Stimulated activated CD4-positive, alpha-beta T cell treated with anti-CD3 and anti-CD28 coated beads, Interleukin-1b, Interleukin-23, amount 100 ng/mL, for 48 hours (primary cell): ENCODE measurements around the gene PRSS56.
A peak's percentile ranks its signal among the peaks of the same experiment; 100 is the strongest.
"Not testable (repeated sequence)": the region's sequence is repeated elsewhere in the genome, so short reads cannot be mapped to it uniquely, and the experiment has no call there.

ENCODE experiments used
- DNase-seq: peaks from one replicate; pipeline ENCODE4 v3.0.0-alpha.2; 2020

The PRSS56 gene

DNA sequence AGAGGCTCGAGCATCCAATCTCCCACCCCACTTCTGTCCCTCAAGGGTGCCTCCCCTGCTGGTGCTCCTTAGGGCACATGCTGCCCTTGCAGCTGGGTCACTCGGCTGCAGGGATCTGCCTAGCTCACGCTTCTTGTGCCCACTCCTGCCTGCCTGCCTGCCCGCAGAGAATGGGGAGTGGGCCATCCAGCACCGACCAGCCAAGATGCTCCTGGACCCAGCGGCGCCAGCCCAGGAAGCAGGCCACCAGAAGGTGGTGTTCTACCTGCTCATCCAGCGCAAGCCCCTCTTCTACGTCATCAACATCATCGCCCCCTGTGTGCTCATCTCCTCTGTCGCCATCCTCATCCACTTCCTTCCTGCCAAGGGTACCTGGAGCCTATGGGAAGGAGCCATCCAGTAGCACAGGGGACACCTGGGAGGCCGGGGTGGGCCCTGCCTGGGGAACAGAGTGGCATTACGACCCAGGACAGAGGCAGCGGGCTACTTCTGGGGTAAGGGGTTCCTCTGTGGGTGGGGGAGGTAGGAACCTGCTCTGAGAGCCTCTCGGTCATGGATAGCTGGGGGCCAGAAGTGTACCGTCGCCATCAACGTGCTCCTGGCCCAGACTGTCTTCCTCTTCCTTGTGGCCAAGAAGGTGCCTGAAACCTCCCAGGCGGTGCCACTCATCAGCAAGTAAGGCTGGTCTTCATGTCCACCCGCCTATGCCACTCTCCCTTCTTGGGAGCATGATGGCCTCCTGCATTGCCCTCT lies 22.7 kb downstream of the PRSS56 start:
- no peak for DNase-seq

DNA sequence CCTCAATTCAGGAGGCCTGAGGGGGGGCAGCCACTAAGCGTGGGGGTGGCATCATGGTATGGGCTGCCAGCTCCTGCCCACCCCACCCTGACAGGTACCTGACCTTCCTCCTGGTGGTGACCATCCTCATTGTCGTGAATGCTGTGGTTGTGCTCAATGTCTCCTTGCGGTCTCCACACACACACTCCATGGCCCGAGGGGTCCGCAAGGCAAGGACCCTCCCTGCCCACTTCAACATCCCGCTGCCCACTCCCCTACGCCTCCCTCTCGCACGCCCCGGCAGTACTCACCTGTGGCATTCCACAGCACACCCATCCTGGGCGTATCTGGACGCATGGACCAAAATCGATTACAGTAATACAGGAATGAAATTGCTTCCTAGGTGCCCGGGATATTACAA lies 23.3 kb downstream of the PRSS56 start:
- DNase-seq: no peak

DNA sequence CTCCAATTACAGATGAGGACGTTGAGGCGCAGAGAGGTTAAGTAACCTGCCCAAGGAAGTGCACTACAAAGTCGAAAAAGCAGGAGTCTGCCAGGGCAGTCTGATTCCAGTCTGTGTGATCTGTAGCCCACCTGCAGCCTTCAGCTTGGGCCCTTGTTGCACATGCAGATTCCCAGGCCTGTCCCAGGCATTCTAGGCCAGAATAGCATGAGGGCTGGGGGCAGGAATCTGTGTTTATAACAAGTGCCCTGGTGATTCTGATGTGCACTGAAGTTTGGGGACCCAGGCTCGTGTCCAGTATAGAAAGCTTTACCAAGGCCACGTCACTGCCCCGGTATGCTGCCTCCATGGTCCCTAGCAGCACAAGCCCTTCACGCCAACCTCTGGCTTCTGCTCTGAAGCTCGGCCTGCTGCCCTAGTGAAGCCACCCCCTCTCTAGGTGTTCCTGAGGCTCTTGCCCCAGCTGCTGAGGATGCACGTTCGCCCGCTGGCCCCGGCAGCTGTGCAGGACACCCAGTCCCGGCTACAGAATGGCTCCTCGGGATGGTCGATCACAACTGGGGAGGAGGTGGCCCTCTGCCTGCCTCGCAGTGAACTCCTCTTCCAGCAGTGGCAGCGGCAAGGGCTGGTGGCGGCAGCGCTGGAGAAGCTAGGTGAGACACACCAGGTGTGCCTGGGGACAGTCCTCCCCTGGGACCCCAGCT lies 23.9 kb downstream of the PRSS56 start:
- no peak for DNase-seq

DNA sequence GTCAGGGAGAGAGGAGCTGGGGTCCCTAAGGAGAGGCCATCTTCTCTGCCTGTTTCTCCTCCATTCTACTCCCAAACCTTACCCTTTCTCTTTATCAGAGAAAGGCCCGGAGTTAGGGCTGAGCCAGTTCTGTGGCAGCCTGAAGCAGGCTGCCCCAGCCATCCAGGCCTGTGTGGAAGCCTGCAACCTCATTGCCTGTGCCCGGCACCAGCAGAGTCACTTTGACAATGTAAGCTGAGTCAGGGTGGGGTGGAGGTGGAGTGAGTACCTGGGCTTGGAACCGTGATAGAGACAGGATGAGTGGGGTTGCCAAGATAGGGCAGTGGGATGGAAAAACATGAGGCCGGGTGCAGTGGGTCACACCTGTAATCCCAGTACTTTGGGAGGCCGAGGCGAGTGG lies 24.5 kb downstream of the PRSS56 start:
- no peak for DNase-seq

DNA sequence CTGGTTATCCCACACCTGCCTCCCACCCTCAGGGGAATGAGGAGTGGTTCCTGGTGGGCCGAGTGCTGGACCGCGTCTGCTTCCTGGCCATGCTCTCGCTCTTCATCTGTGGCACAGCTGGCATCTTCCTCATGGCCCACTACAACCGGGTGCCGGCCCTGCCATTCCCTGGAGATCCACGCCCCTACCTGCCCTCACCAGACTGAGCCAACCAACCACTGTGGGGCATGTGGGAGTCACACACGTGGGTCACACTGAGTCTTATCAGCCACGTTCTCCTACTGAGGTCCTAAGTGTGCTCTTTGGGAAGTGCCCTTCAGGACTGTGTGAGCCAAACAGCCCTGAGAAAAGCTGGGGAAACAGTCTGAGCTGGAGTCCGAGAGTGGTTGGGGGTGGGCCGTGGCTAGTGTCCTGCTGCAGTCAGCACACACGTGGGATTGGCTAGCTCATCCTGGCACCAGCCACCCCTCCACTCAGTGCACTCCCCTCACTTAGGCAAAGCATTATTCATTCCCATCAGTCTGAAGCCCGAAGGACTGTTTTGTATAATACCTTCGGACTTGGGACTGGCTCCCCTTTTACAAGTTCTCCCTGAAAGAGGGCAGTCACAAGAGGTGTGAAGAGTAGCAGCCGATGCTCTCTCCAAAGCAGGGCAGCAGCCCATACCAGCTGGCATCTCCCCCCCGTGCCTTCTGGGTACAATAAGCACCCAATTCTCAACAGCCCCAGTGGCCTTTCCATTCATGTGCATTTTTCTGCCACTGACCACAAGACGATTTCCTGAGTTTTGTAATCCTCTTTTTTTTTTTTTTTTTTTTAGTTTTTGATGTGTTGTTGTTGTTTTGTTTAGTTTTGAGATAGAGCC lies 25.6 kb downstream of the PRSS56 start:
- no peak for DNase-seq

DNA sequence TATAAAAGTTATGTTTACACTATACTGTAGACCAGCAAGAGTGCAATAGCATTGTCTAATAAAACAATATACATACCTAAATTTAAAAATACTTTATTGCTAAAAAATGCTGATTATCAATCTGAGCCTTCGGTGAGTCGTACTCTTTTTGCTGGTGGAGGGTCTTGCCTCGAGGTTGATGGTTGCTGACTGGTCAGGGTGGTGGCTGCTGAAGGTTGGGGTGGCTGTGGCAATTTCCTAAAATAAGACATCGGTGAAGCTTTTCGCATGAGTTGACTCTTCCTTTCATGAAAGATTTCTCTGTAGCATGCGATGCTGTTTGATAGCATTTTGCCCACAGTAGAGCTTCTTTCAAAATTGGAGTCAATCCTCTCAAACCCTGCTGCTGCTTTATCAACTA lies 27.8 kb downstream of the PRSS56 start:
- DNase-seq: no peak

DNA sequence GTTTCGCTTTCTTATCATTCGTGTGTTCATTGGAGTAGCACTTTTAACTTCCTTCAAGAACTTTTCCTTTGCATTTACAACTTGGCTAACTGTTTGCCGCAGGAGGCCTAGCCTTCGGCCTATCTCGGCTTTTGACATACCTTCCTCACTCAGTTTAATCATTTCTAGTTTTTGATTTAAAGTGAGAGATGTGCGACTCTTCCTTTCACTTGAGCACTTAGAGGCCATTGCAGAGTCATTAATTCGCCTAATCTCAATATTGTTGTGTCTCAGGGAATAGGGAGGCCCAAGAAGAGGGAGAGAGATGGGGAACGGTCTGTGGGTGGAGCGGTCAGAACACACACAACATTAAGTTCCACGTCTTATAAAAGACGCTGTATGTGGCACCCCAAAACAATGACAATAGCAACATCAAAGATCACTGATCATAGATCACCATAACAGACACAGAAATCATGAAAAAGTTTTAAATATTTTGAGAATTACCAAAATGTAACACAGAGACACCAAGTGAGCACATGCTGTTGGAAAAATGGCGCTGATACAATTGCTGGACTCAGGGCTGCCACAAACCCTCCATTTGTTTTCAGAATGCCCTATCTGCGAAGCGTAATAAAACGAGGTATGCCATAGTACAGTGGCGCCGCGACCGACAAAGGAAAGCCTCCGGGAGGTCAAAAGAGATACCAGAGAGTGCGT lies 29.6 kb downstream of the PRSS56 start:
- no peak for DNase-seq

DNA sequence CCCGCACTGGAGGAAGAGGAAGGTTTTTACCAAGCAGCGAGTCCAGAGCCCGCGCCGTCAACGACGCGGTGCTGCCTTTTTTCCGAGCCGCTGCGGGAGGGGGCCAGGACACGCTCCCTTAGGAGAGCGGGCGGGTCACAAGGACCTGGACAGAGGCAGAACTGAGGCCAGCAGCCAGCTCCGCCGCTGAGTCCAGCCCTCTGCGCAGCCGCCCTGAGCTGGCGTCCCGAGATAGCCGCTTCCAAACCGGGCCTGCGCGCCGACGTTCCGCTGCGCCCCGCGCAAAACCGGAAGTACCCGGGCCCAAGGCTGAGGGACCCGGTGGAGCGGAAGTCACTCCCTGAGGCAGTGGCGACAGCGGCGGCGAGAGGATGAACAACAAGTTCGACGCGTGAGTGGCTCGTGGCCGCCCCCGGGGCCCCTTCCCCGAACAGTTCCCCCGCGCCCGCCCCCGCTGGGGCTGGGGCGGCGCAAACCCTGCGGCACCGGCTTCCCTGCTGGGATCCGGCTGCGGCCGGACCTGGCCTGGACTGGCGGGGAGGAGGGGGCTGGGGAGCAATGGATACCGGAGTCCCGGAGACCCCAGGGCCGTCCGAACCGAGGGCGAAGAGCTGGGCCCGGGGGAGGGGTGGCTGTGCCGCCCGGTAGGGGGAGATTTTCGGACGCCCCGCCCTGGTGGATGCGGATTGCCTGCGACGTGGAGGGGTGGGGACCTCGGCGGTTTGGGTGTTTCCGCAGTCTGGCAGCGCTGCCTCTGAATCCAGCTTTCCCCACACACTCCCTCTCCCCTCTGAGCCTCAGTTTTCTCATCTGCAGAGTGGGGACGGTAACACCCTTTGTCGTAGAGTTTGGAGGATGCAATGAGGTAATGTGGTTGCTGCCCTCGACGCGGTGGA lies 30.4 kb downstream of the PRSS56 start, which contains the start of the genes EIF4E2 and TIGD1:
TSS of gene EIF4E2 (plus strand) at position 336 of the 896 bp plus-strand sequence. CDS start at position 372, 36 bp downstream.
TSS of gene TIGD1 (minus strand) at position 204 of the 896 bp plus-strand sequence. CDS start 675 bp downstream, outside the sequence.
- DNase-seq: peak; percentile 95

DNA sequence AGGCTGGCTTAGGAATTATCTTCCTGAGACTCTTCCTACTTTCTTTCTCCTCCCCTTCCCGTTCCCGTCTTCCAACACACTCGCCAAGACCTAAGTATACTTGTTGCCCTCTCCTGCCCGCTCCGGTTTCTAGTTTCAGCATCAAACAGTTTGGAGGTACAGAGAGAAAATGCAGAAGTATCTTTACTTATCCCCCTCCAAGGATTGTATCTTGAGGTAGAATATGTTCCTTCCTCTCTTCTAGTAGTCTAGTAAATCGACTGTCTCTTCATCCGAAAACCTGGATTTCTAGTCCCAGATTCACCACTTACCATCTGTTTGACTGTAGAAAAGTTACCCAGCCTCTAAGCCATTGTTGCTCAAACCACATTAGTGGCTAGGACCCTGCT lies 31.1 kb downstream of the PRSS56 start:
- no peak for DNase-seq

DNA sequence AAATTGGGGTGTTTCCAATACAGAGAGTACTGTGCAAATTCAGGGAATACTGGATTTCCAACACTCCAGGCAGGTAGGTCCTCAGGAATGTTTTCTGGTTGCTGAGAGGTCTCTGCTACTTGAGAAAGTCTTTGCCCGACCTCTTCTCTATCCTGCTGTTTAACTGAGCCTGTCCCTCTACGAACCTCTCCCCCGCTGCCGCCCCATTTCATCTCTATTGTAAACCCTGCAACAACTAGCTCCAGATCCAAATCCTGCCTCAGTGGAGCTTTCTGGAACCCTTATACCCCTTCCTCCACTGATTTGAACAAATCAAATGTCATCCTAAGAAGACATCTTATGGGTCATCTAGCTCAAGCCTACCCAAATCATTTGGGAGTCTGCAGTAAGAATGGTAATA lies 31.6 kb downstream of the PRSS56 start:
- no peak for DNase-seq

DNA sequence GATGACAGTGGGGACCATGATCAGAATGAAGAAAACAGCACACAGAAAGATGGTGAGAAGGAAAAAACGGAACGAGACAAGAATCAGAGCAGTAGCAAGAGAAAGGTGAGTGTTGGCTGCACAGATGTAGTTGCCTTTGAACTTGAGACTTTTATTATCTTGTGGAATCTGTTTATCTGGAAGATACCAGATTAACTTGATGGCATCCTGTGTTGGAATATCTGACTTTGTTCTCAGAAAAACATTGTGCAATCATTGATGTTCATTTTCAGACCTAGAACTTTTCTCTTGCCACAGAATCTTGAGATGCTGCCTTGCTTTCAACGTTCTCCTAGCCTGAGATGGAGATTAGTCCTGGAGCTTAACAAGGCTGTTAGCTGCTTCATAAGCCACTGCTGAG lies 36.2 kb downstream of the PRSS56 start:
- DNase-seq: no peak

DNA sequence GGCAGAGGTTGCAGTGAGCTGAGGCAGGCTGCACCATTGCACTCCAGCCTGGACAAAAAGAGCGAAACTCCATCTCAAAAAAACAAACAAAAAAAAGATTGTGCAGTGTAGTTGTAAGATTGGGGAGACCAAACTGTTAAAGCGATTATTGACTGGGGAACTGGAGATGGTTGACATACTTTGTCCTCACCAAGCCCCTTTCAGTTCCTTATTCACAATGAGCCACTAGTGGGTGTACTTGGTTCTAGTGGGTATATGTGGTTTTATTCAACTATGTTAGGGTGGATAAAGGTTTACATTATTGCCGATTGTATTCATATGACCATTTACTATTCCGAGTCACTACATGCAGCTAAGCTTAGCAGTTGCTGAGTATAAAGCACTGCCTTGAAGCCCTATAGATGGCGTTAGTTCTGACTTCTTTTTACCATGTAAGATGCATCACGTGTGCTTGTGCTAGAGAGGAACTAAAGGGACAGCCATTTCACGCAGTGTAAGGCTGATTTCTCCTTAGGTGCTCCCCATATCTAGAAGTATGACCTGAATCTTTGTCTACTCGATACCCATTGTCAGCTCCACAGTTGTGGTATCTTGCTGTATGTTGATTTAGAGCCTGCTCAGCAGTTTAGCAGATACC lies 42.4 kb downstream of the PRSS56 start:
- no peak for DNase-seq

DNA sequence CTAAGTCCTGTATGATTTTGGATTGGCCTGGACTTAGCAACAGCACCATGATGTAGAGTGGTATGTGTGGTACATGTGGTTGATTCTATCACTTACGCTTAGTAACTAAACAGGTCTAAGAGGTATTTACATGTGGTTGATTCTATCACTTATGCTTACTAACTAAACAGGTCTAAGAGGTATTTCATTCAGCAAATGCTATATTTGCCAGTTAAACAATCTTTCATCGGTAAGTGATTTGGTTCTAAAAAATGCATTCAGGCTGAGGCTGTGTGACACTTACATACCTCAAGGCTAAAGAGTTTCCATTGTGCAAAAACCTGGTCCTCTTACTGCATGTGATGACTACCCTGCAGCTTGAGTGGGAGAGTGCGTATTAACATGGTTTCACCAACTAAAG lies 43.4 kb downstream of the PRSS56 start:
- DNase-seq: no peak

DNA sequence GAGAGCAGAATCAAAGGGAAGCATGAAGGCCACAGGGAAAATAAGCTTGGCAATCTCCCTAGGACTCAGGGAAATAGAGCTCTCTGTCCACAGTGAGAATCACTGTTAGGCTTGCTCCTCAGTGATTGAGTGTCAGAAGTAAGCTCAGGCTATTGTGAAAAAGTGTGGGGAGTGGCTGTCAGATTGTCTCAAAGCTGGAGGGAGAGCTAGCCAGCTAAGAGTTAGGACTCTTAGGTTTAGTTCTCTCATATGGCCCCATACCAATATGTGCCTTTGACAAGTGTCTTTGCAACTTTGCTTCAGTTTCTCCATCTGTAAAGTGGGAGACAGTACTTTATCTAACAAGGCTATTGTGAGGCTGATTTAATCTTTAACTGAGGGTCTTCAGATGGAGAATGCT lies 47.5 kb downstream of the PRSS56 start:
- DNase-seq: no peak

DNA sequence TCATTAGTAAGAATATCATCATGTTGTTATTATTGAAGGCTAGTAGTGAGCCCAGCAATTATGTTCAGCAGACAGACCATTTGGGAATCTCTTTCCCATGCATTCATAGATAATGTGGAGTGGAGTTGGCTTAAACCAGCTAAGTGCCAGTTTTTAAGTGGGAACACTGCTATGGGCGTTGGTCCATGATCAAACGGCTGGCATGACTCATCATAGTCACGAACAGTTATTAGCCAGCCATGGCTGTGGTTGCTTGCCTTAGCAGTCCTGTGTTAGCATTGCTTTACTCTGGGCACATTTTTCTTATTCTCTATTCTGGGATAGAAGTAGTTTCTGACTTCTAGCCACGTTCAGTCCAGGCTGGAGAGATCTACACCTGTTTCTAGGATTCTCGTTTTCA lies 48.0 kb downstream of the PRSS56 start:
- no peak for DNase-seq

DNA sequence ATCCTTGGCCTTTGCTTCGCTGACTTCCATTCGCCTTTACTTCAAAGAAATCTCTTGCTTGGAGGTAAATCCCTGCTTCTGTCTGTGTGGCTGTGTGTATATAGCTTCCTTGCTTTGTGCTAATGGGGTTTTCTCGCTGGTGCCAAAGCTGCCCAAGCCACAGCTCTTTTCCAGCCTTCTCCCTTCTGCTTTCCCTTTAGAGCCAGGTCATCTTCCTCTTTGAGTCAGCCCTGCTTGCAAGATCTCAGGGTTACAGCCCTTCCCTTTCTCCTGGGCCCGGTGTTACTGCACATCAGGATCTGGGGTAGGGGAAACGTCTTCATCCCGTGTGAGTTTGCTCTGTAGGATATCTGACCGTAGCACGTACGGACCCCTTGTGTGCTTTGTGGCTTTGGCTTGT lies 49.4 kb downstream of the PRSS56 start:
- no peak for DNase-seq

DNA sequence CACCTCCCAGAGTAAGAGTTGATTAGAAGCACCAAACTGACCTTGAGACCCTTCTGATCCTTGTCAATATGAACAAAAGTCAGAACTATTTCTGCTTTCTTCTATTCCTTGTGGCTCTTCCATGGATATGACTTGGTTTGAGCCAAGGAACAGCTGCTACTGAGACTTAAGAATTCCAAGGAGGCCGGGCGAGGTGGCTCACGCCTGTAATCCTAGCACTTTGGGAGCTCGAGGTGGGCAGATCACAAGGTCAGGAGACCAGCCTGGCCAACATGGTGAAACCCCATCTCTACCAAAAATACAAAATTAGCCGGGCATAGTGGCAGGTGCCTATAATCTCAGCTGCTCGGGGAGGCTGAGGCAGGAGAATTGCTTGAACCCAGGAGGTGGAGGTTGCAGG lies 50.3 kb downstream of the PRSS56 start:
- not testable (repeated sequence) for DNase-seq

DNA sequence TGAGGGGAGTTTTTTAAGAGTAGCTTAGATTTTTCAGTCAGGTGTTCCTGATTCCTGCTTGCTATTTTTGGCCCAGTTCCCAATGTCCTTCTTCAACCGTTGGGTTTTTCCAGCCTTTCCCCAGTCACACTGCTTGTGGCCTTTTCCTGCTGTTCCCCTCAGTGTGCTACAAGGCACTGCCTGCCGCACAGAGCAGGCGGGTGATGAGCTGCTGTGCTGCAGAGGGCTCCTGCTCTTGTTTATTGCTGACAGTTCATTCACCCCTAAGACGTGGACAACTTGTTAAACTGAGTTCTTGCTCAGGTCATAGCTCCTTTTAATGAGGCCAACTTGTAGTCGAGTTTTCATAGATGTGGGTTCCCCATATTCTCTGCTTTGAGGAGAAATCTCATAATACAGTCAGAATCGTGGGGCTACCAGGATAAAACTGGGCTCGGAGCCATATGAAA lies 50.9 kb downstream of the PRSS56 start:
- no peak for DNase-seq

DNA sequence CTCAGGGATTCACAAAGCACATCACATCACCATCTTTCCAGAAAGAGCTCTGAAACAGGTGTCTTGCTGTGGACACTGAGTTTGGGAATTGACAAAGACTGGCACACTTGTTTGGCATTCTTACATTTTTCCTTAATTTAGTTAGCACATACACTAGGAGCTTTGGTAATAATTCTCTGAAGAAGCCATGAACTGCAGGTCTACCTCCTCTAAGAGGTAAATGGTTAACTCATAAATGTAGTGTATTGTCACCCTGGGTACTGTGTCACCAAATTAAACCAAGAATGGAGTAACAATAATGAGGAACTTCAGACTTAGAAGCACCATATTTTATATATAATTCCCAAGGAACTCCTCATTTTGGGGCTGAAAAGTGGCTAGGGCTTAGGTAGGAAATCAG lies 52.9 kb downstream of the PRSS56 start:
- no peak for DNase-seq

DNA sequence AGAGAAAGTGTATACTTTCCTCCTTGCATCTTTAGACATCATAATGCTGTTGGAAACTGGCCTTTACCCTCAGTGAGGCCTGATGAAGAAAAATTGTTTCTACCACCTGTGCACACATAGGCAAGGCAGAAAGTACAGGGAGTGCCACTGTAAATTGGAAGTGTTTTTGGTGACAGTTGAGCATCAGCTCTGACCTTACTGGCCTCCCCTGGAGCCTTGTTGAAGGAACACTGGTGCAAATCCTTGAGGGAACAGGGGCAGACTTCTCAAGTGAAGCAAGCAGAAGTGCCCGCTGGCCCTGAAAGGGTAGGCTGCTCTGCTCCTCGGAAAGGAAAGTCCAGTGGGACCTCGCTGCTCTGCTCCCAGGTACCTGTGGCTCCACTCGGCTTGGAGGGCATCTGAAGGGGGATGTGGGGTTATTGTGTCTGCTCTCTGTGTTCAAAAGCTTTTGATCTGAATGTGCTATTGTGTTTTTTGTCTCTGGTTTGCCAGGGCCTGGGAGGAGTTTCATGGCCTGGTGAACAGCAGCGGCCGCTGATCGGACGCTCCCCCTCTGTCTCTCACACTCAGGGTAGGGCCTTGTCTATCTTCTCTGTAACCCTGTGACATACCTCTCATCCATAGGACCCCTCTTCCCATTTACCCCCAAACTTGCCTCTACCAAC lies 53.7 kb downstream of the PRSS56 start:
- DNase-seq: no peak
